ENCODE data around the gene PLXDC2. TPM values are rescaled to one million over a fixed set of nuclear protein-coding genes. Genes with fewer than 3 reads are reported as not detected.

The PLXDC2 gene
- total RNA-seq, 6 donors from 2014 or later = 39.0 to 129 (median 68.0) TPM

DNA sequence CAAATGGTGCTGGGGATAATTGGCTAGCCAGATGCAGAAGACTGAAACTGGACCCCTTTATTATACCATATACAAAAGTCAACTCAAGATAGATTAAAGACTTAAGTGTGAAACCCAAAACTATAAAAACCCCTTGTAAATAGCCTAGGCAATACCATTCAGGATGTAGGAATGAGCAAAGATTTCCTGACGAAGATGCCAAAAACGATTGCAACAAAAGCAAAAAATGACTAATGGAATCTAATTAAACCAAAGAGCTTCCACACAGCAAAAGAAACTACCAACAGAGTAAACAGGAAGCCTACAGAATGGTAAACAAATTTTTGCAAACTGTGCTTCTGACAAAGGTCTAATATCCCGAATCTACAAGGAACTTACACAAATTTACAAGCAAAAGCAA, 30.9 kb upstream of the PLXDC2 start:
- ATAC-seq (ENCODE audit: low FRiP score in 2 of 2) = no peak
- H3K4me1 ChIP-seq = no peaks in the 10 kb centered on the region
- WGBS, 2 donors = 42 to 43% methylated on average over 3 of the region's 3 CpGs
- no peak overlapping the region for H3K4me3 ChIP-seq
- no peaks in the 10 kb centered on the region for H3K9me3 ChIP-seq
- H3K27ac ChIP-seq = no peak overlapping the region
- TF ChIP-seq EP300 (IDR thresholded peaks at IDR 0.05) (no peak), POLR2AphosphoS5 (IDR thresholded peaks at IDR 0.05) (no peak), POLR2A (IDR thresholded peaks at IDR 0.05) (no peak)
- TF ChIP-seq, protein P1, sequence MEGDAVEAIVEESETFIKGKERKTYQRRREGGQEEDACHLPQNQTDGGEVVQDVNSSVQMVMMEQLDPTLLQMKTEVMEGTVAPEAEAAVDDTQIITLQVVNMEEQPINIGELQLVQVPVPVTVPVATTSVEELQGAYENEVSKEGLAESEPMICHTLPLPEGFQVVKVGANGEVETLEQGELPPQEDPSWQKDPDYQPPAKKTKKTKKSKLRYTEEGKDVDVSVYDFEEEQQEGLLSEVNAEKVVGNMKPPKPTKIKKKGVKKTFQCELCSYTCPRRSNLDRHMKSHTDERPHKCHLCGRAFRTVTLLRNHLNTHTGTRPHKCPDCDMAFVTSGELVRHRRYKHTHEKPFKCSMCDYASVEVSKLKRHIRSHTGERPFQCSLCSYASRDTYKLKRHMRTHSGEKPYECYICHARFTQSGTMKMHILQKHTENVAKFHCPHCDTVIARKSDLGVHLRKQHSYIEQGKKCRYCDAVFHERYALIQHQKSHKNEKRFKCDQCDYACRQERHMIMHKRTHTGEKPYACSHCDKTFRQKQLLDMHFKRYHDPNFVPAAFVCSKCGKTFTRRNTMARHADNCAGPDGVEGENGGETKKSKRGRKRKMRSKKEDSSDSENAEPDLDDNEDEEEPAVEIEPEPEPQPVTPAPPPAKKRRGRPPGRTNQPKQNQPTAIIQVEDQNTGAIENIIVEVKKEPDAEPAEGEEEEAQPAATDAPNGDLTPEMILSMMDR (IDR thresholded peaks at IDR 0.05) = no peak
- no peaks in the 10 kb centered on the region for H3K36me3 ChIP-seq
- DNase-seq = no peak
- H3K27me3 ChIP-seq = no peaks in the 10 kb centered on the region

DNA sequence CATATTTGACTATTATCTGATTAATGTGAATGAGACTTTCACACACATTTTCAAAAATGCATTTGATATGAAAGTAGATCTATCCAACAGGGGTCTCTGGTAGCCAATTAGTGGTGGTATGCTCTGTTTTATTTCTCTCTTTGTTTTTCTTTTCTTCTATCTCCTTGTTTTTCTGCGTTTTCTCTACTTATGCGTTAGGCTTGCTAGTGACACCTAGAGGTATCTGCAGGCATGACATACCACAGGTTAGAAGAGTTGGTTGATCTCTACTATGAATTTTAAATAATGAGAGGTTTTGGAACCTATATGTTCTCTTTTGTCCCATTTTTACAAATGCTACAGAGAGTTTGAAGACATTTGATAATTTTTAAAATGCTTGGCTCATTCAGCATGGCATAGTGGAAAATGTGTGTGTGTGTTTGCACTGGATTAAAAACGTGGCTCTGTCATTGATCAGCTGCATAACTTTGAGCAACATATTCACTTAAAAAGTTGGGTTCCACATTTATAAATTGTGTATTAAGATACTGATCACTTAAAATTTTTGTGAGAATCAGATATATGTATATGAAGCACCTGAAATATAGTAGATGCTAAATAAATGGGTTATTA, 28.1 kb upstream of the PLXDC2 start:
- ATAC-seq (ENCODE audit: low FRiP score in 2 of 2) (peak in 1 of 2 donors; percentile 74), DNase-seq (no peak)
- no peaks in the 10 kb centered on the region for H3K36me3 ChIP-seq
- WGBS, 2 donors = 27 to 34% methylated on average over 3 of the region's 3 CpGs
- no peaks in the 10 kb centered on the region for H3K9me3 ChIP-seq
- no peaks in the 10 kb centered on the region for H3K4me1 ChIP-seq
- no peak overlapping the region for H3K4me3 ChIP-seq
- TF ChIP-seq, protein P1 (IDR thresholded peaks at IDR 0.05) = peak; percentile 29 to 72 (median 47)
- TF ChIP-seq POLR2A (IDR thresholded peaks at IDR 0.05) (no peak), EP300 (IDR thresholded peaks at IDR 0.05) (no peak), POLR2AphosphoS5 (IDR thresholded peaks at IDR 0.05) (no peak)
- no peaks in the 10 kb centered on the region for H3K27me3 ChIP-seq
- no peak overlapping the region for H3K27ac ChIP-seq

DNA sequence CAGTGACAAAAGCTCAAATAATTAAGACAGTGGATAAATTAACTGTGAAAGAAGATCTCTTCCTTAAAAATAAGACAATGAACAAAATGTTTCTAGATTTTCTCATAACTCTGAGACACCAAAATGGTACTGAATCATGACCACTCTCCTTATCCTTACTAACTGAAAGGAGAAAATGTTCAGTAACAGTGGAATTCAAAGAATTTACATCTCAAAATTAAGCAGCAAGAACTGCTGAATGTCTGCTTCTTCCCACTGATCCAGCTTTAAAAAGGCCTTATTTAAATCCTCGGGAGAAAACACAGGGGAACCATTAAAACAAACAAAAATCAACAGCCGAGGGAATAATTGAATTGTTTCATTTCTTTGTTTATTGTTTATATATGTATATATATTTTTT, 27.3 kb upstream of the PLXDC2 start:
- Histone ChIP-seq H3K4me1 (no peaks in the 10 kb centered on the region), H3K9me3 (no peaks in the 10 kb centered on the region), H3K4me3 (no peak overlapping the region), H3K27me3 (no peaks in the 10 kb centered on the region), H3K27ac (no peak overlapping the region), H3K36me3 (no peaks in the 10 kb centered on the region)
- no peak for DNase-seq
- ATAC-seq (ENCODE audit: low FRiP score in 2 of 2) = no peak
- TF ChIP-seq POLR2A (IDR thresholded peaks at IDR 0.05) (no peak), POLR2AphosphoS5 (IDR thresholded peaks at IDR 0.05) (no peak), EP300 (IDR thresholded peaks at IDR 0.05) (no peak)
- TF ChIP-seq, protein P1 (IDR thresholded peaks at IDR 0.05) = no peak
- 59 to 69% methylated on average over 2 of the region's 2 CpGs for WGBS, 2 donors

DNA sequence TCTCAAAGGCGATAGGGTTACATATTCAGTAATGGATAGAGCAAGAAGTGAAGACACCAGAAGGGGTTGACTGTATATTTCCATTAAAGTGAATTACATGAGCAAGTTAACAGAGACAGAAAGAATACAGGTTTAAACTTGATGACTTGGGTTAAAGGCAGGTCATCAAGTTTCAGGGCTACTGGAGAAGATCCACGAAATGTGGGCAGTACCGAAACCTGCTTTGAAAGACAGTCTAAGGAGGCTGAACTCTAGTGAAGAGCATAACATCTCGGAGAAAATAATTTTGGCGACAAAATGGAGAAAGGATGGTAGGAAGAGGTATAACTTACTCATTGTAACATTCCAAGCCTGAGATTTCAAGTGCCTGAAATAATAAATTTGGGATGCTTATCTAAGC, 26.6 kb upstream of the PLXDC2 start:
- TF ChIP-seq POLR2A (IDR thresholded peaks at IDR 0.05) = no peak
- TF ChIP-seq POLR2AphosphoS5 (IDR thresholded peaks at IDR 0.05) = no peak
- TF ChIP-seq EP300 (IDR thresholded peaks at IDR 0.05) = no peak
- TF ChIP-seq, protein P1 (IDR thresholded peaks at IDR 0.05) = no peak
- Histone ChIP-seq H3K4me1 (no peaks in the 10 kb centered on the region), H3K27me3 (no peaks in the 10 kb centered on the region), H3K4me3 (no peak overlapping the region), H3K9me3 (no peaks in the 10 kb centered on the region), H3K36me3 (no peaks in the 10 kb centered on the region), H3K27ac (no peak overlapping the region)
- DNase-seq (no peak), ATAC-seq (ENCODE audit: low FRiP score in 2 of 2) (no peak)
- 89 to 96% methylated on average over 5 of the region's 5 CpGs for WGBS, 2 donors

DNA sequence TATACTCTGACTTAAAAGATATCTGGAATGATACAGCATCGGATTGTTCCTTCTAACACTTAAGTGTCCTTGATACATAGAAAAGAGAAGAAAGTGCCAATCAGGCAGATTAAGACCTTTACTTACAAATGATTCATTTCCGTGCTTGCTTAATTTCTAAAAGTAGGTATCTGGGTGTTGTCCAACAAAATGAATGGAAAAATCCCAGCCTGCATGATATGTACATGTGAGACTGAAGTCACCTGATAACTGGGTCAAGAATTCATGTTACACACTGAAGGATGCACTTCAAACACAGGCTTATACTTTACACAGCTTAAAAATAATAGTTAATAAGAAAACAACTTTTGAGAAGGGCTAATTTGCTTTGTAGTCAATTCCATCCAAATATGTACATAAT, 25.2 kb upstream of the PLXDC2 start:
- H3K4me1 ChIP-seq = no peaks in the 10 kb centered on the region
- H3K36me3 ChIP-seq = no peaks in the 10 kb centered on the region
- WGBS, 2 donors = 73 to 82% methylated on average over 2 of the region's 2 CpGs
- H3K27me3 ChIP-seq = no peaks in the 10 kb centered on the region
- TF ChIP-seq EP300 (IDR thresholded peaks at IDR 0.05) (peak in 1 of 4 donors; percentile 61), POLR2A (IDR thresholded peaks at IDR 0.05) (no peak)
- no peaks in the 10 kb centered on the region for H3K9me3 ChIP-seq
- DNase-seq = no peak
- H3K4me3 ChIP-seq = no peak overlapping the region
- no peak for ATAC-seq (ENCODE audit: low FRiP score in 2 of 2)
- no peak overlapping the region for H3K27ac ChIP-seq
